HEK293 (cell line): ENCODE results near the gene ENO3.

Experiments used
- BCL11B ChIP-seq: fragments of 450-650 bp; formaldehyde crosslinking; IDR thresholded peaks from 2 replicates; pipeline ENCODE4 v1.5.1; 2016; ENCODE audit warnings: low read depth, missing biosample characterization, missing genetic modification characterization
- KLF1 ChIP-seq: fragments of 450-650 bp; formaldehyde crosslinking; IDR thresholded peaks from 2 replicates; pipeline ENCODE4 v1.5.1; 2016; ENCODE audit warnings: missing biosample characterization, missing genetic modification characterization
- KLF10 ChIP-seq: fragments of 450-650 bp; IDR thresholded peaks from 2 replicates; pipeline ENCODE4 v1.5.1; 2018; ENCODE audit warnings: missing biosample characterization, mild to moderate bottlenecking, missing genetic modification characterization
- KLF16 ChIP-seq: fragments of 450-650 bp; formaldehyde crosslinking; IDR thresholded peaks from 2 replicates; pipeline ENCODE4 v1.5.1; 2017; ENCODE audit warnings: missing biosample characterization, missing genetic modification characterization
- KLF7 ChIP-seq: fragments of 450-650 bp; formaldehyde crosslinking; IDR thresholded peaks from 2 replicates; pipeline ENCODE4 v1.5.1; 2016; ENCODE audit warnings: missing biosample characterization, missing genetic modification characterization, borderline replicate concordance
- OVOL3 ChIP-seq: fragments of 450-650 bp; formaldehyde crosslinking; IDR thresholded peaks from 2 replicates; pipeline ENCODE4 v1.5.1; 2016; ENCODE audit warnings: missing biosample characterization, missing genetic modification characterization
- TSHZ1 ChIP-seq: fragments of 450-650 bp; formaldehyde crosslinking; IDR thresholded peaks from 2 replicates; pipeline ENCODE4 v1.5.1; 2016; ENCODE audit warnings: missing biosample characterization, missing genetic modification characterization, borderline replicate concordance
- YY1 ChIP-seq: fragments of 450-650 bp; formaldehyde crosslinking; IDR thresholded peaks from 2 replicates; pipeline ENCODE4 v1.5.1; 2018; ENCODE audit warnings: missing biosample characterization, missing genetic modification characterization
- ZIC2 ChIP-seq: fragments of 450-650 bp; formaldehyde crosslinking; IDR thresholded peaks from 2 replicates; pipeline ENCODE4 v1.5.1; 2016; ENCODE audit warnings: missing biosample characterization, missing genetic modification characterization
- ZNF140 ChIP-seq: fragments of 450-650 bp; formaldehyde crosslinking; IDR thresholded peaks from 2 replicates; pipeline ENCODE4 v1.5.1; 2016; ENCODE audit warnings: missing biosample characterization, missing genetic modification characterization
- ZNF16 ChIP-seq: fragments of 450-650 bp; formaldehyde crosslinking; IDR thresholded peaks from 2 replicates; pipeline ENCODE4 v1.5.1; 2016; ENCODE audit warnings: low read depth, missing biosample characterization, missing genetic modification characterization
- ZNF174 ChIP-seq: fragments of 450-650 bp; formaldehyde crosslinking; IDR thresholded peaks from 2 replicates; pipeline ENCODE4 v1.5.0; 2017; ENCODE audit warnings: missing biosample characterization, mild to moderate bottlenecking, missing genetic modification characterization
- ZNF19 ChIP-seq: fragments of 450-650 bp; formaldehyde crosslinking; IDR thresholded peaks from 2 replicates; pipeline ENCODE4; 2016; ENCODE audit warnings: missing biosample characterization, missing genetic modification characterization, low read depth
- ZNF211 ChIP-seq: fragments of 450-650 bp; formaldehyde crosslinking; IDR thresholded peaks from 2 replicates; pipeline ENCODE4 v1.5.1; 2016; ENCODE audit warnings: low read depth, missing biosample characterization, missing genetic modification characterization
- ZNF221 ChIP-seq: fragments of 450-650 bp; formaldehyde crosslinking; IDR thresholded peaks from 2 replicates; pipeline ENCODE4 v1.5.1; 2017; ENCODE audit warnings: missing biosample characterization, missing genetic modification characterization, borderline replicate concordance
- ZNF350 ChIP-seq: fragments of 450-650 bp; formaldehyde crosslinking; IDR thresholded peaks from 2 replicates; pipeline ENCODE4 v1.5.0; 2017; ENCODE audit warnings: missing biosample characterization, mild to moderate bottlenecking, missing genetic modification characterization
- ZNF48 ChIP-seq: fragments of 450-650 bp; formaldehyde crosslinking; IDR thresholded peaks from 2 replicates; pipeline ENCODE4 v1.5.1; 2016; ENCODE audit warnings: missing biosample characterization, missing genetic modification characterization
- ZNF514 ChIP-seq: fragments of 450-650 bp; formaldehyde crosslinking; IDR thresholded peaks from 2 replicates; pipeline ENCODE4 v1.5.1; 2016; ENCODE audit warnings: missing biosample characterization, missing genetic modification characterization
- ZNF529 ChIP-seq: fragments of 450-650 bp; formaldehyde crosslinking; IDR thresholded peaks from 2 replicates; pipeline ENCODE4 v1.5.1; 2017; ENCODE audit warnings: missing genetic modification characterization, missing biosample characterization; ENCODE audit not compliant: insufficient replicate concordance
- ZNF530 ChIP-seq: fragments of 450-650 bp; formaldehyde crosslinking; IDR thresholded peaks from 2 replicates; pipeline ENCODE4 v1.5.1; 2016; ENCODE audit warnings: low read depth, missing biosample characterization, missing genetic modification characterization
- ZNF626 ChIP-seq: fragments of 450-650 bp; sonication (Bioruptor Pico); formaldehyde crosslinking; IDR thresholded peaks from 2 replicates; pipeline ENCODE4 v1.5.1; 2018; ENCODE audit warnings: missing biosample characterization, missing genetic modification characterization, inconsistent platforms
- ZNF629 ChIP-seq: fragments of 450-650 bp; formaldehyde crosslinking; IDR thresholded peaks from 2 replicates; pipeline ENCODE4 v1.5.1; 2017; ENCODE audit warnings: missing biosample characterization, missing genetic modification characterization
- ZNF658 ChIP-seq: fragments of 450-650 bp; formaldehyde crosslinking; IDR thresholded peaks from 2 replicates; pipeline ENCODE4; 2016; ENCODE audit warnings: missing biosample characterization, missing genetic modification characterization
- ZNF670 ChIP-seq: fragments of 450-650 bp; formaldehyde crosslinking; IDR thresholded peaks from 2 replicates; pipeline ENCODE4 v1.5.1; 2016; ENCODE audit warnings: missing biosample characterization, missing genetic modification characterization, low read depth
- ZNF707 ChIP-seq: fragments of 450-650 bp; formaldehyde crosslinking; IDR thresholded peaks from 2 replicates; pipeline ENCODE4 v1.5.1; 2016; ENCODE audit warnings: missing biosample characterization, missing genetic modification characterization
- ZNF768 ChIP-seq: fragments of 450-650 bp; formaldehyde crosslinking; IDR thresholded peaks from 2 replicates; pipeline ENCODE4 v1.5.1; 2018; ENCODE audit warnings: missing biosample characterization, mild to moderate bottlenecking, missing genetic modification characterization
- ZNF776 ChIP-seq: fragments of 450-650 bp; formaldehyde crosslinking; IDR thresholded peaks from 2 replicates; pipeline ENCODE4 v1.5.0; 2017; ENCODE audit warnings: missing biosample characterization, missing genetic modification characterization, borderline replicate concordance
- ZSCAN18 ChIP-seq: fragments of 450-650 bp; formaldehyde crosslinking; IDR thresholded peaks from 2 replicates; pipeline ENCODE4 v1.5.1; 2016; ENCODE audit warnings: missing biosample characterization, missing genetic modification characterization
- TF ChIP-seq, protein P1 (sequence below): fragments of 450-650 bp; formaldehyde crosslinking; IDR thresholded peaks from 2 replicates; pipeline ENCODE4 v1.5.1; 2016; ENCODE audit warnings: missing biosample characterization, missing genetic modification characterization
- TF ChIP-seq, protein P2 (sequence below): fragments of 450-650 bp; formaldehyde crosslinking; IDR thresholded peaks from 2 replicates; pipeline ENCODE4 v1.5.1; 2017; ENCODE audit warnings: missing biosample characterization, mild to moderate bottlenecking, missing genetic modification characterization, moderate library complexity
- TF ChIP-seq, protein P3 (sequence below): fragments of 450-650 bp; formaldehyde crosslinking; IDR thresholded peaks from 2 replicates; pipeline ENCODE4 v1.5.1; 2016; ENCODE audit warnings: missing biosample characterization, missing genetic modification characterization

ENO3 gene

GRCh38 chr17:4949321-4950074 lies 1.4 kb upstream of the ENO3 start (continued):
- peak; percentile 97; the same call in 1 of the 2 replicates for TF ChIP-seq KLF7 (tag by site-specific recombination)
- no peak for TF ChIP-seq ZNF658 (tag by site-specific recombination)
- no peak for TF ChIP-seq ZNF529 (tag by site-specific recombination)
- peak; percentile 99 for TF ChIP-seq KLF1
- TF ChIP-seq, protein P1, sequence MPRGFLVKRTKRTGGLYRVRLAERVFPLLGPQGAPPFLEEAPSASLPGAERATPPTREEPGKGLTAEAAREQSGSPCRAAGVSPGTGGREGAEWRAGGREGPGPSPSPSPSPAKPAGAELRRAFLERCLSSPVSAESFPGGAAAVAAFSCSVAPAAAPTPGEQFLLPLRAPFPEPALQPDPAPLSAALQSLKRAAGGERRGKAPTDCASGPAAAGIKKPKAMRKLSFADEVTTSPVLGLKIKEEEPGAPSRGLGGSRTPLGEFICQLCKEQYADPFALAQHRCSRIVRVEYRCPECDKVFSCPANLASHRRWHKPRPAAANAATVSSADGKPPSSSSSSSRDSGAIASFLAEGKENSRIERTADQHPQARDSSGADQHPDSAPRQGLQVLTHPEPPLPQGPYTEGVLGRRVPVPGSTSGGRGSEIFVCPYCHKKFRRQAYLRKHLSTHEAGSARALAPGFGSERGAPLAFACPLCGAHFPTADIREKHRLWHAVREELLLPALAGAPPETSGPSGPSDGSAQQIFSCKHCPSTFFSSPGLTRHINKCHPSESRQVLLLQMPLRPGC (tag by site-specific recombination), result peak; percentile 45; the same call in 1 of the 2 replicates
- TF ChIP-seq KLF10 (tag by site-specific recombination), result peak; percentile 41; the same call in 1 of the 2 replicates
- TF ChIP-seq KLF16 (tag by site-specific recombination), result peak; percentile 63; the same call in 1 of the 2 replicates
- no peak for TF ChIP-seq ZNF211 (tag by site-specific recombination)
- TF ChIP-seq, protein P2, sequence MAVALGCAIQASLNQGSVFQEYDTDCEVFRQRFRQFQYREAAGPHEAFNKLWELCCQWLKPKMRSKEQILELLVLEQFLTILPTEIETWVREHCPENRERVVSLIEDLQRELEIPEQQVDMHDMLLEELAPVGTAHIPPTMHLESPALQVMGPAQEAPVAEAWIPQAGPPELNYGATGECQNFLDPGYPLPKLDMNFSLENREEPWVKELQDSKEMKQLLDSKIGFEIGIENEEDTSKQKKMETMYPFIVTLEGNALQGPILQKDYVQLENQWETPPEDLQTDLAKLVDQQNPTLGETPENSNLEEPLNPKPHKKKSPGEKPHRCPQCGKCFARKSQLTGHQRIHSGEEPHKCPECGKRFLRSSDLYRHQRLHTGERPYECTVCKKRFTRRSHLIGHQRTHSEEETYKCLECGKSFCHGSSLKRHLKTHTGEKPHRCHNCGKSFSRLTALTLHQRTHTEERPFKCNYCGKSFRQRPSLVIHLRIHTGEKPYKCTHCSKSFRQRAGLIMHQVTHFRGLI, result peak; percentile 33; the same call in 1 of the 2 replicates
- TF ChIP-seq ZIC2 (tag by site-specific recombination), result no peak
- 0 out of 2 replicates have a peak, but pooled peaks have one; percentile 5 for TF ChIP-seq ZNF629 (tag by site-specific recombination)
- peak; percentile 55; the same call in 1 of the 2 replicates for TF ChIP-seq TSHZ1 (tag by site-specific recombination)
- peak; percentile 86 for TF ChIP-seq BCL11B
- 0 out of 2 replicates have a peak, but pooled peaks have one; percentile 60 for TF ChIP-seq OVOL3
- no peak for TF ChIP-seq ZNF670 (tag by site-specific recombination)
- TF ChIP-seq ZNF174 (tag by site-specific recombination), result no peak
- no peak for TF ChIP-seq ZNF707 (tag by site-specific recombination)
- no peak for TF ChIP-seq ZNF530 (tag by site-specific recombination)
- TF ChIP-seq ZSCAN18, result peak; percentile 39; the same call in 1 of the 2 replicates
- no peak for TF ChIP-seq ZNF16 (tag by site-specific recombination)
- no peak for TF ChIP-seq ZNF19 (tag by site-specific recombination)
- no peak for TF ChIP-seq ZNF350
- no peak for TF ChIP-seq ZNF140 (tag by site-specific recombination)
- no peak for TF ChIP-seq ZNF768 (tag by site-specific recombination)
- no peak for TF ChIP-seq ZNF776
- TF ChIP-seq YY1 (tag by site-specific recombination), result peak; percentile 45; the same call in 1 of the 2 replicates
- TF ChIP-seq, protein P3, sequence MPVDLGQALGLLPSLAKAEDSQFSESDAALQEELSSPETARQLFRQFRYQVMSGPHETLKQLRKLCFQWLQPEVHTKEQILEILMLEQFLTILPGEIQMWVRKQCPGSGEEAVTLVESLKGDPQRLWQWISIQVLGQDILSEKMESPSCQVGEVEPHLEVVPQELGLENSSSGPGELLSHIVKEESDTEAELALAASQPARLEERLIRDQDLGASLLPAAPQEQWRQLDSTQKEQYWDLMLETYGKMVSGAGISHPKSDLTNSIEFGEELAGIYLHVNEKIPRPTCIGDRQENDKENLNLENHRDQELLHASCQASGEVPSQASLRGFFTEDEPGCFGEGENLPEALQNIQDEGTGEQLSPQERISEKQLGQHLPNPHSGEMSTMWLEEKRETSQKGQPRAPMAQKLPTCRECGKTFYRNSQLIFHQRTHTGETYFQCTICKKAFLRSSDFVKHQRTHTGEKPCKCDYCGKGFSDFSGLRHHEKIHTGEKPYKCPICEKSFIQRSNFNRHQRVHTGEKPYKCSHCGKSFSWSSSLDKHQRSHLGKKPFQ (tag by site-specific recombination), result no peak
- no peak for TF ChIP-seq ZNF514 (tag by site-specific recombination)
- no peak for TF ChIP-seq ZNF626
- TF ChIP-seq ZNF48 (tag by site-specific recombination), result no peak
- no peak for TF ChIP-seq ZNF221 (tag by site-specific recombination)
